ENCODE results near the gene GTPBP4. TPM values are rescaled to one million over a fixed set of nuclear protein-coding genes. Genes with fewer than 3 reads are reported as not detected.
"Not testable (repeated sequence)": the region's sequence is repeated elsewhere in the genome, so short reads cannot be mapped to it uniquely, and the experiment has no call there.

GTPBP4 gene
- polyA plus RNA-seq, 1 donor, result 41.4 TPM

DNA sequence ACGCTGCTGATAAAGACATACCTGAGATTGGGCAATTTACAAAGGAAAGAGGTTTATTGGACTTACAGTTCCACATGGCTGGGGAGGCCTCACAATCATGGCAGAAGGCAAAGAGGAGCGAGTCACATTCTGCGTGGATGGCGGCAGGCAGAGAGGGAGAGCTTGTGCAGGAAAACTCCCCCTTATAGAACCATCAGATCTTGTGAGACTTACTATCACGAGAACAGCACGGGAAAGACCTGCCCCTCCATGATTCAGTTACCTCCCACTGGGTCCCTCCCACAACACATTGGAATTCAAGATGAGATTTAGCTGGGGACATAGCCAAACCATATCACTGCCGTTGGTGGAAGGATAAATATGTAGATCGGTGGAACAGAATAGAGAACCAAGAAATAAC, 78.5 kb downstream of the GTPBP4 start:
- not testable (repeated sequence) for DNase-seq

GRCh38 chr10:1068380-1069361, 80.4 kb downstream of the GTPBP4 start:
- Histone ChIP-seq H3K36me3 (ENCODE audit: control insufficient read depth, insufficient read depth, low read length) (peaks cover 13% of the 10 kb centered on the region), H3K9me3 (ENCODE audit: control insufficient read depth, low read depth, low read length) (no peaks in the 10 kb centered on the region), H3K27me3 (ENCODE audit: control insufficient read depth, insufficient read depth, low read length) (no peaks in the 10 kb centered on the region), H3K27ac (ENCODE audit: low read length) (no peak overlapping the region), H3K4me3 (ENCODE audit: low read length) (no peak overlapping the region), H3K4me1 (ENCODE audit: control insufficient read depth, insufficient read depth, low read length) (no peaks in the 10 kb centered on the region)
- WGBS (ENCODE audit: insufficient coverage, low lambda C conversion rate), result no CpG with 5 or more reads among the region's 10 CpGs
- DNase-seq, result peak in 1 of 2 donors; percentile 47

More for the DNA sequence above, 78.5 kb downstream of the GTPBP4 start:
- not testable (repeated sequence) for H3K36me3 ChIP-seq (ENCODE audit: control insufficient read depth, insufficient read depth, low read length); H3K4me1 ChIP-seq (ENCODE audit: control insufficient read depth, insufficient read depth, low read length); H3K4me3 ChIP-seq (ENCODE audit: low read length); H3K27me3 ChIP-seq (ENCODE audit: control insufficient read depth, insufficient read depth, low read length); H3K9me3 ChIP-seq (ENCODE audit: control insufficient read depth, low read depth, low read length); H3K27ac ChIP-seq (ENCODE audit: low read length)
- WGBS (ENCODE audit: insufficient coverage, low lambda C conversion rate), result 85% methylated on average over 2 of the region's 8 CpGs

Other genes with a start within 250 kb of the GTPBP4 start
- 54.0 TPM for gene LARP4B, start 56.7 kb upstream of the GTPBP4 start, polyA plus RNA-seq
- gene IDI2, start 37.4 kb downstream of the GTPBP4 start, polyA plus RNA-seq, result not detected
- gene IDI1, start 60.7 kb downstream of the GTPBP4 start, polyA plus RNA-seq, result 66.5 TPM
- 14.2 TPM for gene WDR37, start 68.0 kb downstream of the GTPBP4 start, polyA plus RNA-seq